ENCODE data around the gene IFNLR1.

Gene IFNLR1

DNA sequence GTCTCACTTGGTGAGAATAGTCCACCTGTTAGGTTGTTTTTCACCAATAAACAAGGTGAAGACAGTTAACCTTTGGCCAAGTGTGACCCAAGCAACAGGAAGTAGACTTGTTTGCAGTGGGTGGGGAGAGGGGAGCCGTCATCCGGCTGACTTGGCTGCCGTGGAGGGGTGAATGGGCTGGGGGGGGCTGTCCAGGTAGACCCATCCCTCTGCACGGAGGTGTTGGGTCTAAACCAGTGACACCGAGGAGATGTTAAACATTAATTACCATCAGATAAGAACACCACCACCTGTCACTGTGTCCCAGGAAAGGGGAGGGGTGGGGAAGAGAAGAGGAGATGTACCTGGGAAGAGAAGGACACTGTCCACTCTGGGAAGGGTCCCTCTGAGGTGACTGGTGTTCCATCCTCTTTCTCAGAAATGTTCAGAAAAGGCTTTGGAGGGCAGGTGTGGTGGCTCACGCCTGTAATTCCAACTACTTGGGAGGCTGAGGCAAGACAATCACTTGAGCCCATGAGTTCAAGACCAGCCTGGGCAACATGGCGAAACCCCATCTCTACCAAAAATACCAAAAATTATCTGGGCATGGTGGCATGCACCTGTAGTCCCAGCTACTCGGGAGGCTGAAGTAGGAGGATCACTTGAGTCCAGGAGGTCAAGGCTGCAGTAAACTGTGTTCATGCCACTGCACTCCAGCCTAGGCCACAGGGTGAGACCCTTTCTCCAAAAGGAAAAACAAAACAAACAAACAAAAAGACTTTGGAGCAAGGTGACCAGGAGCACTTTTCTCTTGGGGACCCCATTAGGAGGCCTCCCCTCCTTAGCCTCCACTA, 68.5 kb downstream of the IFNLR1 start:
- DNase-seq (ENCODE audit: low read depth in 2 of 2) = no peak
- H3K4me3 ChIP-seq (replicated peaks in 1 of 2; ENCODE audit: low read depth in 2 of 2, low read length in 2 of 2) = no peak overlapping the region
- TF ChIP-seq, protein P1, sequence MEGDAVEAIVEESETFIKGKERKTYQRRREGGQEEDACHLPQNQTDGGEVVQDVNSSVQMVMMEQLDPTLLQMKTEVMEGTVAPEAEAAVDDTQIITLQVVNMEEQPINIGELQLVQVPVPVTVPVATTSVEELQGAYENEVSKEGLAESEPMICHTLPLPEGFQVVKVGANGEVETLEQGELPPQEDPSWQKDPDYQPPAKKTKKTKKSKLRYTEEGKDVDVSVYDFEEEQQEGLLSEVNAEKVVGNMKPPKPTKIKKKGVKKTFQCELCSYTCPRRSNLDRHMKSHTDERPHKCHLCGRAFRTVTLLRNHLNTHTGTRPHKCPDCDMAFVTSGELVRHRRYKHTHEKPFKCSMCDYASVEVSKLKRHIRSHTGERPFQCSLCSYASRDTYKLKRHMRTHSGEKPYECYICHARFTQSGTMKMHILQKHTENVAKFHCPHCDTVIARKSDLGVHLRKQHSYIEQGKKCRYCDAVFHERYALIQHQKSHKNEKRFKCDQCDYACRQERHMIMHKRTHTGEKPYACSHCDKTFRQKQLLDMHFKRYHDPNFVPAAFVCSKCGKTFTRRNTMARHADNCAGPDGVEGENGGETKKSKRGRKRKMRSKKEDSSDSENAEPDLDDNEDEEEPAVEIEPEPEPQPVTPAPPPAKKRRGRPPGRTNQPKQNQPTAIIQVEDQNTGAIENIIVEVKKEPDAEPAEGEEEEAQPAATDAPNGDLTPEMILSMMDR (IDR thresholded peaks at IDR 0.05; ENCODE audit: low read depth, low read length) = no peak

DNA sequence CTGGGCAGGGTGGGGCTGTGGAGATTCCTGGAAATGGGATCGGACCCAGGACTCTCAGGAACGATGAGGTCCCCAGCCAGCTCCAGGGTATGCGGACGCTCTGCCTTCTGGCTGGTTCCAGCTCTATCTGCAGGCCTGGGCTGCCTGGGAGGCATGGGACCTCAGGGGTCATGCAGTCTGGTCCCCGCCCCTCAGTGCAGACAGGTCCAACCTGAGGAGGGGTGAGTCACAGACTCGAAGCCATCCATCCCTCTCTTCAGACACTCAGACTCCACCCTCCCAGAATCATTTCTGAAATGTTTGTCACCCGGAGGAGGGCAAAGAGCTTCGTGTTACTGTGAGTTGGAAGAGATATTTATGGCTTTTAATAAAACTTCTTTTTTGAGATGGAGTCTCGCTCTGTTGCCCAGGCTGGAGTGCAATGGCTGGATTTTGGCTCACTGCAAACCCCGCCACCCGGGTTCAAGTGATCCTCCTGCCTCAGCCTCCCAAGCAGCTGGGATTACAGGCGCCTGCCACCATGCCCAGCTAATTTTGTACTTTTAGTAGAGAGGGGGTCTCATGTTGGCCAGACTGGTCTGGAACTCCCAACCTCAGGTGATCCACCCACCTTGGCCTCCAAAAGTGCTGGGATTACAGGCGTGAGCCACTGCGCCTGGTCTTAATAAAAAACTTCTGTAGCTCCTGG, 69.2 kb downstream of the IFNLR1 start:
- no peak overlapping the region for H3K4me3 ChIP-seq (replicated peaks in 1 of 2; ENCODE audit: low read depth in 2 of 2, low read length in 2 of 2)
- DNase-seq (ENCODE audit: low read depth in 2 of 2) = peak; percentile 37 to 71
- TF ChIP-seq, protein P1 (IDR thresholded peaks at IDR 0.05; ENCODE audit: low read depth, low read length) = no peak

DNA sequence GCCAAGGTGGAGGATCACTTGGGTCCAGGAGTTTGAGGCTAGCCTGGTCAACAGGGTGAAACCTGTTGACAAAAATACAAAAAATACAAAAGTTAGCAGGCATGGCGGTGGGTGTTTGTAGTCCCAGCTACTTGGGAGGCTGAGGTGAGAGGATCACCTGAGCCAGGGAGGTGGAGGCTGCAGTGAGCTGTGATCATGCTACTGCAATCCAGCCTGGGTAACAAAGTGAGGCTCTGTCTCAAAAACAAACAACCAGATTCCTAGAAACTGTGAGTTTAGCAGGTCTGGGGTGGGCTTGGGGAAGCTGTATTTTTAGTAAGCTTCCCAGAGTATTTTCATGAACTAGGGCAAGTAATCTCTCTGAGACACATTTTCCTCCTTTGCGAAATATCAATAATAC, 70.0 kb downstream of the IFNLR1 start:
- no peak overlapping the region for H3K4me3 ChIP-seq (replicated peaks in 1 of 2; ENCODE audit: low read depth in 2 of 2, low read length in 2 of 2)
- DNase-seq (ENCODE audit: low read depth in 2 of 2) = no peak
- TF ChIP-seq, protein P1 (IDR thresholded peaks at IDR 0.05; ENCODE audit: low read depth, low read length) = no peak

DNA sequence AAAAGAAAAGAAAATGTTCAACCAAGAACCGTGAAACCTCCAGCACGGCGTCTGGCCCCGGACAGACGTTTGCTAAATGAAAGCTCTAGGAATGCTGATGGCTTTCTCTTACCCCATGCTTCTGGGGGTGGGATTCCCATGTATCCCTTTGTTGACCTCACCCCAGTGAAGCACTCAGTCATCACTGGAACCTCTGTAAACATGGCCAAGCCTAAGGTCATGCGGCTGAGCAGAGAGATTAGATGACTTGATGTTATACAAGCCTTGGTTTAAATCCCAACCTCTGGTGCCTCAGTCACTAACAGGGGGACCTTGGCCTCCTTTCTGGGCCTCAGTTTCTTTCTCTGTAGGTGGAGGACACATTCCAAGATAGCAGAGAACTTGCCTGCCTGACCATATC, 72.3 kb downstream of the IFNLR1 start:
- TF ChIP-seq, protein P1 (IDR thresholded peaks at IDR 0.05; ENCODE audit: low read depth, low read length) = no peak
- no peak overlapping the region for H3K4me3 ChIP-seq (replicated peaks in 1 of 2; ENCODE audit: low read depth in 2 of 2, low read length in 2 of 2)
- no peak for DNase-seq (ENCODE audit: low read depth in 2 of 2)

DNA sequence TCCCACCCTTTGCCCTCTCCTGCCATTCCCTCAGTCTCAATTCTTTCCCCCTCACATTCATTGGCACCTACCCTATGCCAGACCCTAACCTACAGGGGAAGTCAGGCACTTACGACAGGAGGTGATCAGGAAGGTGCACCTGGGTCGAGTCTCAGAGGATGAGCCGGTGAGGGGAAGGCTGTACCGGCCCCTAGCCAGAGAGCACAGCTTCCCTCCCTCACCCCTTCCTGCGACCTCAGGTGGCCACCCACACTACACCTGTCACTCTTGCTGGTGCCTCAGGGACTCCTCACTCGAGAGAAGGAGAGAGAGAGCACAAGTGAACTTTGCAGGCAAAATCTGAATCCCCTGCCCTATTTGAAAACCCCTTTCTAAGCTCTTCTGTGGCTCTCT, 73.5 kb downstream of the IFNLR1 start:
- DNase-seq (ENCODE audit: low read depth in 2 of 2) = no peak
- no peak overlapping the region for H3K4me3 ChIP-seq (replicated peaks in 1 of 2; ENCODE audit: low read depth in 2 of 2, low read length in 2 of 2)
- TF ChIP-seq, protein P1 (IDR thresholded peaks at IDR 0.05; ENCODE audit: low read depth, low read length) = no peak

DNA sequence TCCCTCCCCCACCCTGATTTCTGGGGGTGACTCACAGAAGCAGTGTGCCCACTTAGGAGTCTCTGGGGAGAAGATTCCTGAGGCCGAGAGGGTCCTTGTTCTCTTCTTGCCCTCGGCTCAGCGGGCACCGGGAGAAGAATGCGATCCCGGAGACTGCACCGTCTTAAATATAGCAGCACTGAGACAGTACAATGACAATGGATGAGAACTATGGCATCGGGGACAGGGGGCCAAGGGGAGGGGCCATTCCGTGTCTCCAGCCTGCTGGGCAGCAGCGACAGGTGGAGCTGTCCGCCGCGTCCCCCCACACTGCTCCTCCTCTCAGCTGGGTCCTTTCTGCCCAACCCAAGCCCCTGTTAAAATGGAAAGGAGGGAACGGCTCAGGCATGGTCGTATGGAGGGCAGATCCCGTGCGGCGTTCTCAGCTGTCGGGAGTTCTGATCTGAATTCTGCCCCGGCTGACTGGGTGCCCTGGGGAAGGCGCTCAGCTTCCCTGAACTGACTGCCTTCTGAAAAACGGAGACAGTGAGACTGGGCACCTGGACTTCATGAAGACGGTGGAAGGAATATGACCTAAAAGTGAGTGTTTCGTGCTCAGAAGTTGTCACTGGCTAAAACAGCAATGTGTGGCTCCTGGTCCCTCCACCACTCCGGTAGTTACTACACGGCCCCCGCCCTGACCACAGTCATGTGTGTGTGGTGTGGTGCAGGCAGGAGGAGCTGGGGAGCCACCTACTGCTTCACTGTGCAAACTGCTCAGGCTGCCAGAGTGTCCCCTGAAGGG, 74.9 kb downstream of the IFNLR1 start, which contains the start of gene MYOM3:
Gene MYOM3 (minus strand): TSS at position 140 of the 784 bp plus-strand sequence. CDS start 3,499 bp downstream, outside the sequence.
- TF ChIP-seq, protein P1 (IDR thresholded peaks at IDR 0.05; ENCODE audit: low read depth, low read length) = peak; percentile 65
- H3K4me3 ChIP-seq (replicated peaks in 1 of 2; ENCODE audit: low read depth in 2 of 2, low read length in 2 of 2) = peak within 1 kb of the TSS in 1 of 2 donors; percentile 8
- DNase-seq (ENCODE audit: low read depth in 2 of 2) = peak; percentile 74 to 78

Data from cardiac fibroblast (primary cell).